Urinary bladder (tissue), 4 donors: Measurements from ENCODE around the gene AMPH. TPM values are rescaled to one million over a fixed set of nuclear protein-coding genes. Genes with fewer than 3 reads are reported as not detected.
"Not testable (repeated sequence)": the region's sequence is repeated elsewhere in the genome, so short reads cannot be mapped to it uniquely, and the experiment has no call there.

Experiments
- DNase-seq: peaks from one replicate; pipeline ENCODE4 v3.0.0-alpha.2; 2015; ENCODE audit errors: extremely low spot score
- H3K27ac ChIP-seq: one replicate; pipeline ENCODE4 v1.5.1; 2013; ENCODE audit warnings: low read depth, mild to moderate bottlenecking, moderate library complexity
- H3K36me3 ChIP-seq: one replicate; pipeline ENCODE4 v1.6.1; 2013; ENCODE audit warnings: mild to moderate bottlenecking, moderate library complexity; ENCODE audit not compliant: insufficient read depth
- H3K4me1 ChIP-seq: one replicate; pipeline ENCODE4 v1.6.1; 2013; ENCODE audit warnings: mild to moderate bottlenecking, moderate library complexity; ENCODE audit not compliant: insufficient read depth
- H3K4me3 ChIP-seq: one replicate; pipeline ENCODE4 v1.5.1; 2013; ENCODE audit warnings: low read depth, low read length
- WGBS: extraction: QIAGEN DNeasy Blood & Tissue Kit; methylation state at CpG from one replicate; pipeline ENCODE4 v1.1.7; 2013; 5-methylcytosine and 5-hydroxymethylcytosine counted together
- polyA plus RNA-seq: library from polyadenylated mRNA; stranded (reverse); fragments of 200-250 nt; gene quantifications from one replicate; pipeline ENCODE4 v1.2.3, GENCODE V29; 2013
- total RNA-seq: library from RNA; depleted of rRNA; stranded (reverse); fragments of >200 nt; gene quantifications from one replicate; pipeline ENCODE4 v1.2.3, GENCODE V29; 2014
- donor health status: healthy with polysubstance abuse.
- donor health status: healthy.

The AMPH gene
- total and polyA plus RNA-seq, 2 donors = 5.0 to 15.3 TPM

- Histone ChIP-seq H3K4me1 (no peaks in the 10 kb centered on the region), H3K36me3 (no peaks in the 10 kb centered on the region), H3K27ac (no peak overlapping the region), H3K4me3 (no peak overlapping the region)
- 26% methylated on average over 6 of the region's 6 CpGs for WGBS
- DNase-seq = no peak
These were observed 45.4 kb downstream of the AMPH start for GRCh38 chr7:38585572-38586354.

- no peak overlapping the region for H3K4me3 ChIP-seq
- WGBS = 58% methylated on average over 11 of the region's 11 CpGs
These were observed 46.5 kb downstream of the AMPH start for GRCh38 chr7:38584443-38585210.

GRCh38 chr7:38580485-38580884 lies 50.7 kb downstream of the AMPH start:
- H3K27ac ChIP-seq = no peak overlapping the region
- no peak overlapping the region for H3K4me3 ChIP-seq
- H3K36me3 ChIP-seq = no peaks in the 10 kb centered on the region
- no peaks in the 10 kb centered on the region for H3K4me1 ChIP-seq
- DNase-seq = no peak
- 91% methylated on average over 5 of the region's 5 CpGs for WGBS

More at GRCh38 chr7:38584443-38585210, 46.5 kb downstream of the AMPH start:
- Histone ChIP-seq H3K27ac (no peak overlapping the region), H3K4me1 (no peaks in the 10 kb centered on the region), H3K36me3 (no peaks in the 10 kb centered on the region)
- DNase-seq = no peak

GRCh38 chr7:38574086-38574485 lies 57.1 kb downstream of the AMPH start:
- no peaks in the 10 kb centered on the region for H3K4me1 ChIP-seq
- no peak for DNase-seq

GRCh38 chr7:38571620-38572019 lies 59.6 kb downstream of the AMPH start:
- H3K4me3 ChIP-seq, H3K36me3 ChIP-seq, DNase-seq, H3K4me1 ChIP-seq, H3K27ac ChIP-seq: not testable (repeated sequence)
- 75% methylated on average over 2 of the region's 2 CpGs for WGBS

More at GRCh38 chr7:38574086-38574485, 57.1 kb downstream of the AMPH start:
- Histone ChIP-seq H3K4me3 (no peak overlapping the region), H3K27ac (no peak overlapping the region), H3K36me3 (no peaks in the 10 kb centered on the region)
- WGBS = 51% methylated on average over 5 of the region's 5 CpGs

GRCh38 chr7:38568497-38568896 lies 62.7 kb downstream of the AMPH start:
- WGBS = 97% methylated on average over 2 of the region's 2 CpGs
- Histone ChIP-seq H3K4me3 (no peak overlapping the region), H3K4me1 (no peaks in the 10 kb centered on the region), H3K36me3 (no peaks in the 10 kb centered on the region), H3K27ac (no peak overlapping the region)
- DNase-seq = no peak

GRCh38 chr7:38565289-38565688 lies 65.9 kb downstream of the AMPH start:
- H3K4me3 ChIP-seq = no peak overlapping the region
- no peaks in the 10 kb centered on the region for H3K36me3 ChIP-seq
- no peak overlapping the region for H3K27ac ChIP-seq
- no peaks in the 10 kb centered on the region for H3K4me1 ChIP-seq
- DNase-seq = no peak
- WGBS = 67% methylated on average over 2 of the region's 2 CpGs

- Histone ChIP-seq H3K4me3 (no peak overlapping the region), H3K36me3 (no peaks in the 10 kb centered on the region), H3K27ac (no peak overlapping the region), H3K4me1 (no peaks in the 10 kb centered on the region)
- WGBS = 89% methylated on average over 2 of the region's 2 CpGs
- DNase-seq = no peak
These were observed 67.4 kb downstream of the AMPH start for GRCh38 chr7:38563741-38564140.

- 92% methylated on average over 3 of the region's 3 CpGs for WGBS
These were observed 70.0 kb downstream of the AMPH start for GRCh38 chr7:38561166-38561565.

GRCh38 chr7:38558761-38559345 lies 72.3 kb downstream of the AMPH start:
- DNase-seq = no peak
- H3K27ac ChIP-seq = no peak overlapping the region
- no peak overlapping the region for H3K4me3 ChIP-seq
- no peaks in the 10 kb centered on the region for H3K4me1 ChIP-seq
- 82% methylated on average over 7 of the region's 7 CpGs for WGBS
- no peaks in the 10 kb centered on the region for H3K36me3 ChIP-seq

More at GRCh38 chr7:38561166-38561565, 70.0 kb downstream of the AMPH start:
- Histone ChIP-seq H3K36me3 (no peaks in the 10 kb centered on the region), H3K27ac (no peak overlapping the region), H3K4me3 (no peak overlapping the region), H3K4me1 (no peaks in the 10 kb centered on the region)
- no peak for DNase-seq

- DNase-seq = no peak
- no peak overlapping the region for H3K27ac ChIP-seq
- H3K4me1 ChIP-seq = no peaks in the 10 kb centered on the region
- no peak overlapping the region for H3K4me3 ChIP-seq
- 71% methylated on average over 1 of the region's 1 CpG for WGBS
- H3K36me3 ChIP-seq = no peaks in the 10 kb centered on the region
These were observed 76.6 kb downstream of the AMPH start for GRCh38 chr7:38554586-38554985.

GRCh38 chr7:38550836-38551235 lies 80.3 kb downstream of the AMPH start:
- Histone ChIP-seq H3K36me3 (no peaks in the 10 kb centered on the region), H3K27ac (no peak overlapping the region), H3K4me1 (no peaks in the 10 kb centered on the region), H3K4me3 (no peak overlapping the region)
- 41% methylated on average over 3 of the region's 3 CpGs for WGBS
- DNase-seq = no peak

GRCh38 chr7:38548605-38549004 lies 82.6 kb downstream of the AMPH start:
- Histone ChIP-seq H3K36me3 (no peaks in the 10 kb centered on the region), H3K27ac (no peak overlapping the region), H3K4me3 (no peak overlapping the region), H3K4me1 (no peaks in the 10 kb centered on the region)
- WGBS = 89% methylated on average over 7 of the region's 7 CpGs
- DNase-seq = no peak

- Histone ChIP-seq H3K36me3 (no peaks in the 10 kb centered on the region), H3K27ac (no peak overlapping the region), H3K4me3 (no peak overlapping the region), H3K4me1 (no peaks in the 10 kb centered on the region)
- WGBS = 50% methylated on average over 4 of the region's 4 CpGs
- DNase-seq = no peak
These were observed 84.4 kb downstream of the AMPH start for GRCh38 chr7:38546763-38547162.
